GM12874 (cell line): ENCODE measurements around the gene L3MBTL1.

Source experiments
- CTCF ChIP-seq: IDR thresholded peaks from 2 replicates; pipeline ENCODE4 v1.5.1; 2011; ENCODE audit warnings: low read depth, mild to moderate bottlenecking, control low read depth, low read length, moderate library complexity; ENCODE audit not compliant: insufficient read depth

L3MBTL1 gene

GRCh38 chr20:43477193-43477592 lies 30.3 kb upstream of the L3MBTL1 start:
- TF ChIP-seq CTCF, result no peak

GRCh38 chr20:43477619-43478018 lies 29.9 kb upstream of the L3MBTL1 start:
- TF ChIP-seq CTCF, result no peak

GRCh38 chr20:43490038-43490437 lies 17.5 kb upstream of the L3MBTL1 start:
- no peak for TF ChIP-seq CTCF

- TF ChIP-seq CTCF, result no peak
Observed at GRCh38 chr20:43492101-43492500, 15.4 kb upstream of the L3MBTL1 start.

- no peak for TF ChIP-seq CTCF
Observed at GRCh38 chr20:43495388-43495787, 12.1 kb upstream of the L3MBTL1 start.

GRCh38 chr20:43506238-43506637 lies 1.3 kb upstream of the L3MBTL1 start:
- TF ChIP-seq CTCF, result no peak

- no peak for TF ChIP-seq CTCF
Observed at GRCh38 chr20:43508106-43508505, 609 bp downstream of the L3MBTL1 start.

GRCh38 chr20:43508604-43509040 lies 1.1 kb downstream of the L3MBTL1 start:
- no peak for TF ChIP-seq CTCF
